Rectal smooth muscle tissue (tissue), 1 donor: ENCODE data around the gene CRTC3.
"Not testable (repeated sequence)": the region's sequence is repeated elsewhere in the genome, so short reads cannot be mapped to it uniquely, and the experiment has no call there.

Source experiments
- H3K27ac ChIP-seq: one replicate; pipeline ENCODE4 v1.7.0; 2013; ENCODE audit warnings: low read depth, low read length, inconsistent platforms
- H3K27me3 ChIP-seq: one replicate; pipeline ENCODE4 v1.7.0; 2013; ENCODE audit warnings: low read length; ENCODE audit not compliant: control insufficient read depth, insufficient read depth
- H3K36me3 ChIP-seq: one replicate; pipeline ENCODE4 v1.7.0; 2013; ENCODE audit warnings: low read length; ENCODE audit not compliant: control insufficient read depth, insufficient read depth
- H3K4me1 ChIP-seq: one replicate; pipeline ENCODE4 v1.7.0; 2013; ENCODE audit warnings: low read length; ENCODE audit not compliant: control insufficient read depth, insufficient read depth
- H3K4me3 ChIP-seq: one replicate; pipeline ENCODE4 v1.7.0; 2013; ENCODE audit warnings: low read length
- H3K9ac ChIP-seq: one replicate; pipeline ENCODE4 v1.7.0; 2013; ENCODE audit warnings: low read length

The CRTC3 gene

DNA sequence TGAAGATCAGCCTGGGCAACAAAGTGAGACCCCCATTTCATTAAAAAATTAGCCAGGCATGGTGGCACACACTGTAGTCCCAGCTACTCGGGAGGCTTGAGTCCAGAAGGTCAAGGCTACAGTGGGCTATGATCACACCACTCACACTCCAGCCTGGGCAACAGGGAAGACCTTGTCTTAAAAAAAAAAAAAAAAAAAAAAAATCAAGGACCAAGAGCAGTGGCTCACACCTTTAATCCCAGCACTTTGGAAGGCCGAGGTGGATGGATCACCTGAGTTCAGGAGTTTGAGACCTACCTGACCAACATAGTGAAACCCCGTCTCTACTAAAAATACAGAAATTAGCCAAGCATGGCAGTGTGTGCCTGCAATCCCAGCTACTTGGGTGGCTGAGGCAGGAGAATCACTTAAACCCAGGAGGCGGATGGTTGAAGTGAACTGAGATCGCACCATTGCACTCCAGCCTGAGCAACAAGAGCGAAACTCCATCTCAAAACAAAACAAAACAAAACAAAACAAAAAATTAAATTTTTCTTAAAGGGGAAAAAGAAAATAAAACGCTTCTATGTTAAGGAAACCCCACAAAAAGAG lies 138.1 kb downstream of the CRTC3 start:
- H3K9ac ChIP-seq, H3K4me3 ChIP-seq, H3K4me1 ChIP-seq, H3K27ac ChIP-seq, H3K36me3 ChIP-seq, H3K27me3 ChIP-seq: not testable (repeated sequence)

DNA sequence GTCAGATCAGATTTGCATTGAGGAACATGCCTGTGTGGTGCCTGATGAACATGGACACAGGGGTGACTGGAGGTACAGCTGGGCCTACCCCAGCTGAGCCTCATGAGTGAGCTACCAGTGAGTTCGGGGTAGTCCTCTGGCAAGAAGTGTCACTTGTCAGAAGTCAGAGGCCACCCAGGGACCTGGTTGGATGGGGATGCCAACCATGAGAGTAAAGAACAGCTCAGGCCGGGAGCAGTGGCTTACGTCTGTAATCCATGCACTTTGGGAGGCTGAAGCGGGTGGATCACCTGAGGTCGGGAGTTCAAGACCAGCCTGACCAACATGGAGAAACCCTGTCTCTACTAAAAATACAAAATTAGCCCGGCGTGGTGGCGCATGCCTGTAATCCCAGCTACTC lies 140.9 kb downstream of the CRTC3 start:
- not testable (repeated sequence) for H3K36me3 ChIP-seq, H3K4me3 ChIP-seq, H3K27me3 ChIP-seq, H3K4me1 ChIP-seq, H3K9ac ChIP-seq, H3K27ac ChIP-seq

DNA sequence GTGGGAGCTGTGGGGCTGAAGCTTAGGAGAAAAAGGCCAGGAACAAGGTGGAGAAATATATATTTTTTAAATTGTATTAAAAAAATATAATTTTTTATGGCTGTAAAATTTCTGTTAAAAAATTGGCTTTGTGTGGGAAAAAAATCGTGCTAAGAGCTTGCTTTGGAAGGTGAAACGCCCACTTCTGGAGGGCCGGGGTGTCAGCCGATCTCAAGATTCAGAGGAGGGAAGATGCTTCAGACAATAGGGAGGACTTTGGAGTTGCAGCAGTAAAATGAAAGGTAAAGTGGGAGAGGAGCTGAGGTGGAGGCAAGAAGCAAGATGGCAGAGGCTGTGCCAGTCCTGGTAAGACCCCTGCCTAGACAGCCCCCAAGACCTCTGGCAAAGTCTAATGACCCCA lies 141.5 kb downstream of the CRTC3 start:
- Histone ChIP-seq H3K27ac (no peak overlapping the region), H3K27me3 (peaks cover 3% of the 10 kb centered on the region), H3K4me1 (no peaks in the 10 kb centered on the region), H3K9ac (no peak overlapping the region), H3K36me3 (no peaks in the 10 kb centered on the region), H3K4me3 (no peak overlapping the region)

DNA sequence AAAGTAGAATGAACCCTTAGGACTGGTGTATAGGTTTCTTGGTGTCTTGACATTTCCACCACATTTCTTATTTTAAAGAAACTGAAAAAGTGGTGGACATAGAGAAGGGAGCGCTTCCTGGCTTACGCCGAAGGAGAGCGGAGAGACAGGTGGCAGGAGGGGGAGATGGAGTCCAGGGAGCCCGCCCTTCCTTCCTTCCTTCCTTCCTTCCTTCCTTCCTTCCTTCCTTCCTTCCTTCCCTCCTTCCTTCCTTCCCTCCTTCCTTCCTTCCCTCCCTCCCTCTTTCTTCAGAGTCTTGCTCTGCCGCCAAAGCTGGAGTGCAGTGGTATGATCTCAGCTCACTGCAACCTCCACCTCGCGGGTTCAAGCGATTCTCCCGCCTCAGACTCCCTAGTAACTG lies 143.6 kb downstream of the CRTC3 start:
- not testable (repeated sequence) for H3K9ac ChIP-seq, H3K4me3 ChIP-seq, H3K4me1 ChIP-seq, H3K27ac ChIP-seq, H3K36me3 ChIP-seq, H3K27me3 ChIP-seq

DNA sequence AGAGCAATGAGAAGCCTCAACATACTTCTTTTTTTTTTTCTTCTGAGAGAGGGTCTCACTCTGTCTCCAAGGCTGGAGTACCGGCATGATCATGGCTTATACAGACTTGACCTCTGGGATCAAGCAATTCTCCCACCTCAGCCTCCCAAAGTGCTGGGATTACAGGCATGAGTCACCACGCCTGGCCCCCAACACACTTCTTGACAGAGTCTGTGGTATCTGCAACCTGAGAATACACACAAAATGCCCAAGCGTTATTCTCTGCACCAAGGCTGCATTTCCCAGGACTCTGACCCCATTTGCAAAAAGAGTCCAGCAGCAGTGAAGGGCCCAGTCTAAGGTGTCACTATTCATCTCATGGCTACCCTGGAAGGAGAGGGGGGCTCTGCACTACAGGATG lies 144.8 kb downstream of the CRTC3 start:
- H3K4me3 ChIP-seq = no peak overlapping the region
- no peaks in the 10 kb centered on the region for H3K27me3 ChIP-seq
- no peak overlapping the region for H3K9ac ChIP-seq
- H3K36me3 ChIP-seq = no peaks in the 10 kb centered on the region
- no peaks in the 10 kb centered on the region for H3K4me1 ChIP-seq
- H3K27ac ChIP-seq = no peak overlapping the region

DNA sequence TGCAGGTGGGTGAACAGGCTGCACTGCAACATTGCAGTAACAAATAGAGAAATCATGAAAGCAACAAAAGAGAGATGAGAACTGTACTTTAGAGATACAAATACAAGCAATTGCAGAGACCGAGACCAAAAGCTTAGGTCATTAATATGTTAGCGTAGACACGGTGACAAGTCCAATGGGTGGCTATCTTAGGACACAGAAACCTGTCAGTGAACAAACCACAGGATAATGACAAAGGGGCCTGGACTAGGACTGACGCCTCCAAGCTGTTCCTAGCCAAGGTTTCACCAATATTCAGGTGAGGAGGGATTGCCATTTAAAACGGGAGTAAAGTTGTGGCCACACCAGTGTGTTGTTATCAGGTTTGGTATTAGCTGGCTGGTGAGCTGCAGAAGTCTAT lies 145.7 kb downstream of the CRTC3 start:
- Histone ChIP-seq H3K27me3 (no peaks in the 10 kb centered on the region), H3K36me3 (no peaks in the 10 kb centered on the region), H3K27ac (no peak overlapping the region), H3K9ac (no peak overlapping the region), H3K4me1 (no peaks in the 10 kb centered on the region), H3K4me3 (no peak overlapping the region)

DNA sequence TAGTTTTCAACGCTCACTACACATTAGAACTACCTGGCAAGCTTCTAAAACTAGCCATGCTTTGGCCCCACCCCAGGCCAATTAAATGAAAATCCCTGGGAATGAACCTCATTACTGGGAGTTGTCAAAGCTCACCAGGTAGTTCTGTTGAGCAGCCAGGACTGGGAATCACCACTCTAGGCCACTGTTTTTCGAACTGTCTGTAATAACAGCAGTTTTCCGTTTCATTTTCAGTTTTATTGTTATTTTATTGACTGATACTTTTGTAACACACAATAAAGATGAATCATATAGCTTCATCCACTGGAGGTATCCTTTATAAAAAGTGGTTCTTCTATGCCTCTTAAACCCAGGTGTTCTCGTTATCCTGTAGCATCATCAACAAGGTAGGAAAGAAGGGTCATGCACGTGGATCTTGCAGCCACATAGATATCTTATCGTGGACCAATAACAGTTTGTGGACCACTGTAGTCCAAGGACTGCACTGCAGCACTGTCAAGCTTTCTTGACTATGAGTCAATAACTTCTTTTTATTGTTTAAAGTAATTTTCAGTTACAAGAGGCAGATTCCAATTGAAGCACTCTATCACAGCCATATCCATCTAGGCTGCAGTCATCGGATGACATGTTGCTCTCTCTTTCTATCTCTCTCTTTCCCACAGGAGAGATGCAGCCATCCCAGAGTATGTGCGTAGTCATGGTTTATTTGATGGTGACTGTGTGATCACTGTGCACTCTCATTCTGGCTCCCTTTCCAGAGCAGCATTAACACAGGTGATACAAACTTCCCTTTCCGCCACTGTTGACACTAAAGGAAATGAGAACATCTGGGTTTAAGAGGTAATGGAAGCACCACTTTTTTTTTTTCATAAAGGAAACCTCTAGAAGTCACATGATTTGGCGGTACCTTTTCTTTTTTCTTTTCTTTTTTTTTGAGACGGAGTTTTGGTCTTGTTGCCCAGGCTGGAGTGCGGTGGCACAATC lies 148.4 kb downstream of the CRTC3 start:
- Histone ChIP-seq H3K4me1 (no peaks in the 10 kb centered on the region), H3K27ac (no peak overlapping the region), H3K36me3 (no peaks in the 10 kb centered on the region), H3K4me3 (no peak overlapping the region), H3K9ac (no peak overlapping the region), H3K27me3 (no peaks in the 10 kb centered on the region)

DNA sequence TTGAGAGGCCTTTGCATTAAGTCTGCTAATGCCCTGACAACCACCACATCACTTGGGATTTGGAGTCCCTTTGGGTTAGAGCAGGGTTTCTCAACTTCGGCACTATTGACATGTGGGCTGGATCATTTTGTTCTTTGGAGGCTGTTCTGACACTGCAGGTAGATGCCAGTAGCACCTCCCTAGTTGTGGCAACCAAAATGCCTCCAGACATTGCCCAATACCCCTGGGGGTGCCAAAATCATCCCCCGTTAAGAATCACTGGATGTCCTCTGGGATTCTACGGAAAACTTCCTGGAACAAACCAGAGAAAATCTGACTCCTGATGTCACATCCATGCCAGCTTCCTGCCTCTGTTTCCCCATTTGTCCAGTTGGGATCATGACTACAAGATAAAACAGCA lies 150.2 kb downstream of the CRTC3 start:
- Histone ChIP-seq H3K9ac (no peak overlapping the region), H3K27me3 (no peaks in the 10 kb centered on the region), H3K27ac (no peak overlapping the region), H3K4me3 (no peak overlapping the region), H3K4me1 (no peaks in the 10 kb centered on the region), H3K36me3 (no peaks in the 10 kb centered on the region)

DNA sequence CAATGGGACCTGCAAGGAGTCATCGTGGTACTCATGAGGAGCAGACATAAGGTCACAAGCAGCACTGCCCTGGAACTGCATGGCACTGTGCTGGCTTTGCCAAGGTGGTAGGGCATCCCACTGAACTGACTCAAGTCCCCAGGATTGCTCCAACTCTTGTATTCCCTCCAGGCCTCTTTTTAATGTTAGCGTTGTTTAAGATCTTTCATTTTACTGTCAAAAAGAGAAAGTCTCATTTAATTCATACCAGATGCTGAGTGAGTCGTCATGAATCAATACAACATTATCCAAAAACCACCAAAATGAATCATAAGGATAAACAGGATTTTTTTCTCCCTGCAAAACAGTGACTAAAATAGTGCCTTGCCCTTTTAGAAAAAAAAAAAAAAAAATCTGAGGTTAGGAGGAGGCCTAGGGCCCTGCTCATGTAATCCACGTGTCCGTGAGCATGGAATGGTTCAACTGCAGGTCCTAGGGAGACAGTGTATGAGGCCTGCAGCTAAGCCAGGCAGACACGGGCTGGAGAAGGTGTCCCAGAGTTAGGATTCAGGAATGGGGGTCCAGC lies 150.7 kb downstream of the CRTC3 start:
- no peaks in the 10 kb centered on the region for H3K27me3 ChIP-seq
- no peaks in the 10 kb centered on the region for H3K36me3 ChIP-seq
- no peak overlapping the region for H3K9ac ChIP-seq
- H3K4me3 ChIP-seq = no peak overlapping the region
- no peak overlapping the region for H3K27ac ChIP-seq
- no peaks in the 10 kb centered on the region for H3K4me1 ChIP-seq

DNA sequence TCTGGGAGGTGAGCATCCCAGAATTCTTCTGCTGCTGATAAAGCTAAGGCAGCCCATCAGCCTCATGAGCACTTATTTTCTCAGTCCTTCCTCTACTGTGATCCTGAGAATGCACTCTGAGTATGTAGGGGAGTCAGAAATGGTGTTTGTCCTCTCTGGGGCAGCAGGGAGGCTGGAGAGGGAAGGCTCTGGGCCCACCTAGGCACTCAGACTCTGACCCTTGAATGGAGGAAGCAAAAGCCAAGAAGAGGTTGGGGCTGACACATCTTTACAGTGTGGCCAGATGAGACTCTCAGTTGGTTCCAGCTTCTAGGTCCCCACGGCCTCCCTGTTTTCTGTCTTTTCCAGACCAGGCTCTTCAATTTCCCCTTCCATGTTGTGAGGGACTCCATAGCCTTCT lies 151.3 kb downstream of the CRTC3 start:
- no peaks in the 10 kb centered on the region for H3K4me1 ChIP-seq
- no peak overlapping the region for H3K27ac ChIP-seq
- H3K9ac ChIP-seq = no peak overlapping the region
- H3K27me3 ChIP-seq = no peaks in the 10 kb centered on the region
- no peaks in the 10 kb centered on the region for H3K36me3 ChIP-seq
- H3K4me3 ChIP-seq = no peak overlapping the region

DNA sequence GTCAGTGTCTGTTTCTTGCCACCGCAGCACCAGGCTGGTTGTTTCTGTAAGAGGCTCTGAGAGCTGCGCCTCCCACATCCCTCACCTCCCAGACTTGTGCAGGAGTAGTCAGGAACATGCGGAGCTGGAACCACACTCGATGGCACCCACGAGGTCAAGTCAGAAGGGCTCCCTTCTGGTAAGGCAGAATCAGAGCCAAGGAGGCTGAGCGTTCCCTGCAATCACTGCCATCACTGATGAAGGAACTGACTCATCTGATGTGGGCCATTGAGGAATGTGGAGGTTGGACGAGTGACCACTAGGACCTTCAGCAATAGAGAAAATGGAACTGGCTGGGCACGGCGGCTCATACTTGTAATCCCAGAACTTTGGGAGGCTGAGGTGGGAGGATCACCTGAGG lies 151.8 kb downstream of the CRTC3 start:
- Histone ChIP-seq H3K9ac (no peak overlapping the region), H3K4me1 (no peaks in the 10 kb centered on the region), H3K4me3 (no peak overlapping the region), H3K27ac (no peak overlapping the region), H3K27me3 (no peaks in the 10 kb centered on the region), H3K36me3 (no peaks in the 10 kb centered on the region)

DNA sequence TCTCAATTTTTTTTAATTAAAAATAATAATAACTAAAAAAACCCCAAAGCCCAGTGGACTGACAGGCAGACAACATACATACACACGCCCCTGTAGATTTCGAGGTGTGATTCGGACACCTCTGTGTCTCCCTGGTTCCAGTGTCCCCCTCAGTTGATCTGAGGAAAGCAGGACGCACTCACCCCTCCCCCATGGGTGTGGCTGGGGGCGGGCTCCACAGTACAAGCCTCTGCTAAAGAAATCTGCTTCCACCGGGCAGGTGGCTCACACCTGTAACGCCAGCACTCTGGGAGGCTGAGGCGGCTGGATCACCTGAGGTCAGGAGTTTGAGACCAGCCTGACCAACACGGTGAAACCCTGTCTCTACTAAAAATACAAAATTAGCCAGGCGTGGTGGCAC lies 153.6 kb downstream of the CRTC3 start:
- H3K36me3 ChIP-seq = no peaks in the 10 kb centered on the region
- H3K4me1 ChIP-seq = no peaks in the 10 kb centered on the region
- no peak overlapping the region for H3K9ac ChIP-seq
- H3K4me3 ChIP-seq = no peak overlapping the region
- H3K27ac ChIP-seq = no peak overlapping the region
- no peaks in the 10 kb centered on the region for H3K27me3 ChIP-seq

DNA sequence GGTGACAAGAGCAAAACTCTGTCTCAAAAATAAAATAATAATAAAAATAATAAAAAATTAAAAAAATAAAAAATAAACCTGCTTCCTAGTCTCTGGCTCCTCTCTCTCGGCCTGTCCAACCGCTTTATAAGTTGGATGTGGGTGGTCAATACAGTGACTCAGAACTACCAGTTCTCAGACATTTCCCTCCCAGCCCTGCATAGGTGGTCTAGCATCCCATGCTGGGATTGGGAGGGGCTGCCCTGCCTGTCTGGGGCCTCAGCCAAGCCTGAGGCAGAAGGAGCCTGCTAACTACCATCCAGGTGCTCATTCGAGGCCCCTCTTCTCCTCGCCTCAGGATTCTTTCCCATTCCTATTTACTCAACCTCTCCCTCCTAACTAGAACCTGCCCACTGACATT lies 154.2 kb downstream of the CRTC3 start:
- Histone ChIP-seq H3K27ac (no peak overlapping the region), H3K36me3 (no peaks in the 10 kb centered on the region), H3K27me3 (no peaks in the 10 kb centered on the region), H3K9ac (no peak overlapping the region), H3K4me1 (no peaks in the 10 kb centered on the region), H3K4me3 (no peak overlapping the region)
